Right atrium auricular region (tissue), 2 donors: Measurements from ENCODE around the gene CYP11A1. TPM values are rescaled to one million over a fixed set of nuclear protein-coding genes. Genes with fewer than 3 reads are reported as not detected.

Source experiments
- DNase-seq: peaks from one replicate; pipeline ENCODE4 v3.0.0-alpha.2; 2019; ENCODE audit warnings: low spot score
- H3K27ac ChIP-seq, 2 donors: fragments of 200-600 bp; sonication (generic); 1 replicate in 1 of 2; 2 replicates in 1 of 2; pipeline ENCODE4 v1.5.1; 2016 to 2019
- H3K27me3 ChIP-seq, 2 donors: fragments of 200-600 bp; sonication (generic); one replicate each; pipeline versions ENCODE4 v1.5.1 to v1.6.0; 2017 to 2019
- H3K36me3 ChIP-seq: fragments of 200-600 bp; sonication (generic); one replicate; pipeline ENCODE4 v1.5.1; 2016
- H3K4me1 ChIP-seq, 2 donors: fragments of 200-600 bp; sonication (generic); one replicate each; pipeline versions ENCODE4 v1.5.1 to v1.6.0; 2017 to 2019
- H3K4me3 ChIP-seq, 2 donors: fragments of 200-600 bp; sonication (generic); 1 replicate in 1 of 2; 2 replicates in 1 of 2; pipeline ENCODE4 v1.5.1; 2017 to 2019; ENCODE audit warnings: mild to moderate bottlenecking in 1 of 2, moderate library complexity in 1 of 2
- H3K9me3 ChIP-seq, 2 donors: fragments of 200-600 bp; sonication (generic); one replicate each; pipeline ENCODE4 v1.5.1; 2019
- CTCF ChIP-seq, 2 donors: fragments of 200-600 bp; sonication (generic); IDR thresholded peaks; one replicate each; pipeline ENCODE4 v1.5.1; 2019; ENCODE audit warnings: antibody characterized with exemption in 2 of 2
- total RNA-seq, 2 donors: library from RNA; depleted of rRNA; stranded (reverse); fragments of >200 nt; gene quantifications; one replicate each; pipeline ENCODE4 v1.1.0, GENCODE V29; 2016

The CYP11A1 gene
- total RNA-seq, 2 donors from 2014 or later: 0.71 to 1.0 TPM

GRCh38 chr15:74373731-74374647, 6.5 kb upstream of the CYP11A1 start:
- Histone ChIP-seq H3K4me3 (peak overlapping the region; percentile 44 to 70), H3K36me3 (no peaks in the 10 kb centered on the region), H3K4me1 (peaks cover 0 to 19% of the 10 kb centered on the region in 2 donors), H3K9me3 (no peaks in the 10 kb centered on the region), H3K27ac (no peak overlapping the region), H3K27me3 (no peaks in the 10 kb centered on the region)
- DNase-seq: peak; percentile 93
- TF ChIP-seq CTCF (IDR thresholded peaks at IDR 0.05): peak; percentile 75 to 90

GRCh38 chr15:74373056-74373650, 5.7 kb upstream of the CYP11A1 start:
- H3K27ac ChIP-seq: no peak overlapping the region
- no peak for DNase-seq
- no peaks in the 10 kb centered on the region for H3K9me3 ChIP-seq
- no peaks in the 10 kb centered on the region for H3K27me3 ChIP-seq
- no peak overlapping the region for H3K4me3 ChIP-seq
- no peaks in the 10 kb centered on the region for H3K36me3 ChIP-seq
- peaks cover 0 to 19% of the 10 kb centered on the region in 2 donors for H3K4me1 ChIP-seq
- TF ChIP-seq CTCF (IDR thresholded peaks at IDR 0.05): no peak

- H3K36me3 ChIP-seq: no peaks in the 10 kb centered on the region
- TF ChIP-seq CTCF (IDR thresholded peaks at IDR 0.05): no peak
- H3K27me3 ChIP-seq: no peaks in the 10 kb centered on the region
- DNase-seq: no peak
- no peak overlapping the region for H3K27ac ChIP-seq
- peaks cover 0 to 32% of the 10 kb centered on the region in 2 donors for H3K4me1 ChIP-seq
- no peak overlapping the region for H3K4me3 ChIP-seq
- H3K9me3 ChIP-seq: no peaks in the 10 kb centered on the region
Measured at GRCh38 chr15:74370471-74370870, 3.0 kb upstream of the CYP11A1 start.

GRCh38 chr15:74369756-74370155, 2.3 kb upstream of the CYP11A1 start:
- H3K36me3 ChIP-seq: no peaks in the 10 kb centered on the region
- no peaks in the 10 kb centered on the region for H3K27me3 ChIP-seq
- no peak for TF ChIP-seq CTCF (IDR thresholded peaks at IDR 0.05)
- no peaks in the 10 kb centered on the region for H3K9me3 ChIP-seq
- peaks cover 0 to 29% of the 10 kb centered on the region in 2 donors for H3K4me1 ChIP-seq
- no peak overlapping the region for H3K4me3 ChIP-seq
- no peak overlapping the region for H3K27ac ChIP-seq
- no peak for DNase-seq

GRCh38 chr15:74369084-74369745, 1.8 kb upstream of the CYP11A1 start:
- TF ChIP-seq CTCF (IDR thresholded peaks at IDR 0.05): no peak
- Histone ChIP-seq H3K27ac (no peak overlapping the region), H3K4me3 (no peak overlapping the region), H3K9me3 (no peaks in the 10 kb centered on the region), H3K27me3 (no peaks in the 10 kb centered on the region), H3K4me1 (peaks cover 0 to 24% of the 10 kb centered on the region in 2 donors), H3K36me3 (no peaks in the 10 kb centered on the region)
- no peak for DNase-seq
